Neuron (in vitro differentiated cells): Measurements from ENCODE around the gene METRN.
"Not testable (repeated sequence)": the region's sequence is repeated elsewhere in the genome, so short reads cannot be mapped to it uniquely, and the experiment has no call there.

Experiments used
- H2AFZ ChIP-seq: one replicate; pipeline ENCODE4 v1.6.1; 2013; ENCODE audit warnings: low read depth, mild to moderate bottlenecking, inconsistent platforms, low read length, moderate library complexity
- H3K27me3 ChIP-seq: one replicate; pipeline ENCODE4 v1.6.1; 2013; ENCODE audit warnings: low read length; ENCODE audit not compliant: insufficient read depth
- H3K36me3 ChIP-seq: one replicate; pipeline ENCODE4 v1.6.1; 2013; ENCODE audit warnings: low read length; ENCODE audit not compliant: insufficient read depth
- H3K4me1 ChIP-seq: one replicate; pipeline ENCODE4 v1.6.1; 2013; ENCODE audit warnings: low read length; ENCODE audit not compliant: insufficient read depth
- H3K4me3 ChIP-seq: 2 replicates; pipeline ENCODE4 v1.5.1; 2013; ENCODE audit warnings: mild to moderate bottlenecking, low read length, moderate library complexity
- H3K9me3 ChIP-seq: one replicate; pipeline ENCODE4 v1.6.1; 2013; ENCODE audit warnings: low read length

Gene METRN

GRCh38 chr16:740764-741505 is 26.0 kb downstream of the METRN start, which contains the start of gene CIAO3:
Gene CIAO3, minus strand, starts transcription at chr16:740997. Its CDS starts 12 bp downstream, at chr16:740985.
- Histone ChIP-seq H3K27me3 (no peaks in the 10 kb centered on the region), H3K4me3 (peak within 1 kb of the TSS; percentile 80), H2AFZ (peak within 1 kb of the TSS; percentile 88), H3K9me3 (no peaks in the 10 kb centered on the region), H3K36me3 (peaks cover 17% of the 10 kb centered on the region), H3K4me1 (peaks cover 11% of the 10 kb centered on the region)

- peaks cover 11% of the 10 kb centered on the region for H3K4me1 ChIP-seq
- no peaks in the 10 kb centered on the region for H3K27me3 ChIP-seq
- H3K4me3 ChIP-seq, result no peak overlapping the region
- no peaks in the 10 kb centered on the region for H3K9me3 ChIP-seq
- H3K36me3 ChIP-seq, result peaks cover 9% of the 10 kb centered on the region
- H2AFZ ChIP-seq, result no peak overlapping the region
Observed at GRCh38 chr16:741986-742629, 27.2 kb downstream of the METRN start.

- H3K4me1 ChIP-seq, result peaks cover 11% of the 10 kb centered on the region
- H3K9me3 ChIP-seq, H3K36me3 ChIP-seq, H3K27me3 ChIP-seq, H3K4me3 ChIP-seq, H2AFZ ChIP-seq: not testable (repeated sequence)
Observed at GRCh38 chr16:742894-743293, 28.0 kb downstream of the METRN start.

- Histone ChIP-seq H3K36me3 (no peaks in the 10 kb centered on the region), H3K4me1 (peaks cover 11% of the 10 kb centered on the region), H3K27me3 (no peaks in the 10 kb centered on the region), H3K4me3 (no peak overlapping the region), H2AFZ (no peak overlapping the region), H3K9me3 (no peaks in the 10 kb centered on the region)
Observed at GRCh38 chr16:743794-744500, 29.0 kb downstream of the METRN start.

GRCh38 chr16:745739-746138 is 30.8 kb downstream of the METRN start:
- no peak overlapping the region for H2AFZ ChIP-seq
- no peaks in the 10 kb centered on the region for H3K36me3 ChIP-seq
- no peaks in the 10 kb centered on the region for H3K27me3 ChIP-seq
- H3K4me3 ChIP-seq, result no peak overlapping the region
- peaks cover 9% of the 10 kb centered on the region for H3K4me1 ChIP-seq
- H3K9me3 ChIP-seq, result no peaks in the 10 kb centered on the region

- Histone ChIP-seq H3K4me1 (peaks cover 15% of the 10 kb centered on the region), H3K4me3 (no peak overlapping the region), H3K36me3 (no peaks in the 10 kb centered on the region), H3K9me3 (no peaks in the 10 kb centered on the region), H3K27me3 (no peaks in the 10 kb centered on the region), H2AFZ (no peak overlapping the region)
Observed at GRCh38 chr16:746637-747036, 31.7 kb downstream of the METRN start.

GRCh38 chr16:747978-748746 is 33.2 kb downstream of the METRN start:
- Histone ChIP-seq H2AFZ (no peak overlapping the region), H3K27me3 (no peaks in the 10 kb centered on the region), H3K4me1 (peaks cover 24% of the 10 kb centered on the region), H3K4me3 (no peak overlapping the region), H3K9me3 (no peaks in the 10 kb centered on the region), H3K36me3 (no peaks in the 10 kb centered on the region)

- peaks cover 24% of the 10 kb centered on the region for H3K4me1 ChIP-seq
- H2AFZ ChIP-seq, result no peak overlapping the region
- H3K4me3 ChIP-seq, result no peak overlapping the region
Observed at GRCh38 chr16:749010-749409, 34.1 kb downstream of the METRN start.

GRCh38 chr16:750485-750884 is 35.6 kb downstream of the METRN start:
- H3K9me3 ChIP-seq, result no peaks in the 10 kb centered on the region
- no peak overlapping the region for H2AFZ ChIP-seq
- no peaks in the 10 kb centered on the region for H3K36me3 ChIP-seq
- no peak overlapping the region for H3K4me3 ChIP-seq
- no peaks in the 10 kb centered on the region for H3K27me3 ChIP-seq
- H3K4me1 ChIP-seq, result peaks cover 24% of the 10 kb centered on the region

More at GRCh38 chr16:749010-749409, 34.1 kb downstream of the METRN start:
- H3K27me3 ChIP-seq, result no peaks in the 10 kb centered on the region
- no peaks in the 10 kb centered on the region for H3K36me3 ChIP-seq
- no peaks in the 10 kb centered on the region for H3K9me3 ChIP-seq

GRCh38 chr16:751152-752006 is 36.5 kb downstream of the METRN start:
- no peaks in the 10 kb centered on the region for H3K27me3 ChIP-seq
- H3K36me3 ChIP-seq, result no peaks in the 10 kb centered on the region
- no peak overlapping the region for H3K4me3 ChIP-seq
- H3K4me1 ChIP-seq, result peaks cover 24% of the 10 kb centered on the region
- no peak overlapping the region for H2AFZ ChIP-seq
- H3K9me3 ChIP-seq, result no peaks in the 10 kb centered on the region

- H3K27me3 ChIP-seq, result no peaks in the 10 kb centered on the region
- peaks cover 2% of the 10 kb centered on the region for H3K9me3 ChIP-seq
- peaks cover 24% of the 10 kb centered on the region for H3K4me1 ChIP-seq
- H3K4me3 ChIP-seq, result no peak overlapping the region
- no peaks in the 10 kb centered on the region for H3K36me3 ChIP-seq
- no peak overlapping the region for H2AFZ ChIP-seq
Observed at GRCh38 chr16:752007-752312, 37.0 kb downstream of the METRN start.

GRCh38 chr16:754121-754607 is 39.2 kb downstream of the METRN start:
- not testable (repeated sequence) for H3K27me3 ChIP-seq, H3K36me3 ChIP-seq, H2AFZ ChIP-seq, H3K9me3 ChIP-seq, H3K4me3 ChIP-seq
- H3K4me1 ChIP-seq, result peaks cover 24% of the 10 kb centered on the region
